AG04450 (cell line): ENCODE measurements around the gene EIF3I. TPM values are rescaled to one million over a fixed set of nuclear protein-coding genes. Genes with fewer than 3 reads are reported as not detected.
"Not testable (repeated sequence)": the region's sequence is repeated elsewhere in the genome, so short reads cannot be mapped to it uniquely, and the experiment has no call there.

Experiments
- CTCF ChIA-PET: fragments of 300-600, 350-600 bp; formaldehyde crosslinking; extraction: SDS; loops from one replicate; lab custom pipeline; 2022; ENCODE audit warnings: antibody characterized with exemption, inconsistent platforms; lab: Charles Lee
- POLR2A ChIA-PET: fragments of 350-600 bp; formaldehyde crosslinking; extraction: SDS; loops from one replicate; lab custom pipeline; 2021; ENCODE audit warnings: antibody characterized with exemption, inconsistent platforms; lab: Yijun Ruan, JAX
- DNase-seq: peaks from one replicate; pipeline ENCODE4 v3.0.0-alpha.2; 2011; ENCODE audit warnings: low read depth, low spot score
- H3K27ac ChIP-seq: one replicate; pipeline ENCODE4 v1.5.1; 2012; ENCODE audit warnings: low read depth, low read length, control low read depth
- H3K27me3 ChIP-seq: one replicate; pipeline ENCODE4 v1.6.0; 2012; ENCODE audit warnings: low read length; ENCODE audit not compliant: control insufficient read depth, insufficient read depth
- H3K4me3 ChIP-seq: 2 replicates; pipeline ENCODE4 v1.5.1; 2011; ENCODE audit warnings: mild to moderate bottlenecking, low read depth, low read length, control low read depth
- H3K9me3 ChIP-seq: 2 replicates; pipeline ENCODE4 v1.5.1; 2012; ENCODE audit warnings: low read length; ENCODE audit not compliant: control insufficient read depth, insufficient read depth
- CTCF ChIP-seq: IDR thresholded peaks from 2 replicates; pipeline ENCODE4 v1.5.1; 2011; ENCODE audit warnings: low read depth, low read length, control low read depth, inconsistent platforms
- polyA plus RNA-seq: library from polyadenylated mRNA; depleted of rRNA; stranded (reverse); fragments of >200 nt; gene quantifications from 2 replicates; pipeline ENCODE4 v1.2.3, GENCODE V29; 2011

Gene EIF3I
- polyA plus RNA-seq, 1 experiment: 357 TPM

DNA sequence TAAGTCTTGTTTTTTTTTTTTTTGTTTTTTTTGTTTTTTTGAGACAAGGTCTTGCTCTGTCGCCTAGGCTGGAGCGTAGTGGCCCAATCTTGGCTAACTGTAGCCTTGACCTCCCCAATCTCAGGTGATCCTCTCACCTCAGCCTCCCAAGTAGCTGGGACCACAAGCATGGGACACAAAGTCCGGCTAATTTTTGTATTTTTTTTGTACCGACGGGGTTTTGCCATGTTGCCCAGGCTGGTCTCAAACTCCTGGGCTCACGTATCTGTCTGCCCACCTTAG is 35.0 kb downstream of the EIF3I start:
- no peak overlapping the region for H3K4me3 ChIP-seq
- no peak for TF ChIP-seq CTCF
- no peaks in the 10 kb centered on the region for H3K27me3 ChIP-seq
- ChIA-PET CTCF (interaction anchor here (2.6 kb wide), 1 partner anchor 9 kb away, joined by 14 read pairs; no protein-coding TSS in a partner anchor), POLR2A (no interaction called here)
- no peak overlapping the region for H3K27ac ChIP-seq
- no peaks in the 10 kb centered on the region for H3K9me3 ChIP-seq
- DNase-seq: no peak

DNA sequence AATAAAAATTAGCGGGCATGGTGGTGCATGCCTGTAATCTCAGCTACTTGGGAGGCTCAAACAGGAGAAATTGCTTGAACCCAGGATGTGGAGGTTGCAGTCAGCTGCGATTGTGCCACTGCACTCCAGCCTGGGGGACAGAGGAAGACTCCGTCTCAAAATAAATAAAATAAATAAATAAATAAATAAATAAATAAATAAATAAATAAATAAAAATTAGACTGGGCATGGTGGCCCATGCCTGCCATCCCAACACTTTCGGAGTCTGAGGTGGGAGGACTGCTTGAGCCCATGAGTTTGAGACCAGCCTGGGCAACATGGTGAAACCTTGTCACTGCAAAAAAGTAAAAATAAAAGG is 41.0 kb downstream of the EIF3I start:
- CTCF ChIA-PET: interaction anchor here (0.9 kb wide), 1 partner anchor 14 kb away, joined by 3 read pairs; no protein-coding TSS in a partner anchor
- H3K27me3 ChIP-seq, POLR2A ChIA-PET, H3K9me3 ChIP-seq, H3K27ac ChIP-seq, H3K4me3 ChIP-seq, DNase-seq: not testable (repeated sequence)

GRCh38 chr1:32263744-32264143 is 41.5 kb downstream of the EIF3I start:
- H3K4me3 ChIP-seq: no peak overlapping the region
- POLR2A ChIA-PET: no interaction called here
- CTCF ChIA-PET: no interaction called here
- DNase-seq: no peak
- no peaks in the 10 kb centered on the region for H3K27me3 ChIP-seq
- no peak for TF ChIP-seq CTCF
- H3K27ac ChIP-seq: no peak overlapping the region
- H3K9me3 ChIP-seq: no peaks in the 10 kb centered on the region

DNA sequence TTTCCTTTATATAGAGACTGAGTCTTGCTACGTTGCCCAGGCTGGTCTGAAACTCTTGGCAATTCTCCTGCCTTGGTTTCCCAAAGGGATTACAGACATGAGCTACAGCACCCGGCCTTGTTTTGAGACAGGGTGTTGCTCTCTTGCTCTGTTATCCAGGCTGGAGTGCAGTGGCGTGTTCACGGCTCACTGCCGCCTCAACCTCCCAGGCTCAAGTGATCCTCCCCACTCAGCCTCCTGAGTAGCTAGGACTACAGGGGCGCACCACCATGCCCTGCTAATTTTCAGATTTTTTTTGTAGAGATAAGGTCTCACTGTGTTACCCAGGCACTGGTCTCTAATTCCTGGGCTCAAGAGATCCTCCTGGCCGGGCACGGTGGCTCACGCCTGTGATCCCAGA is 43.6 kb downstream of the EIF3I start:
- Histone ChIP-seq H3K4me3 (no peak overlapping the region), H3K27ac (no peak overlapping the region), H3K27me3 (no peaks in the 10 kb centered on the region), H3K9me3 (no peaks in the 10 kb centered on the region)
- POLR2A ChIA-PET: no interaction called here
- no peak for TF ChIP-seq CTCF
- CTCF ChIA-PET: interaction anchor here (0.6 kb wide), 2 partner anchors 16 to 254 kb away, joined by 5 to 6 read pairs; no protein-coding TSS in a partner anchor
- DNase-seq: no peak

- ChIA-PET CTCF (no interaction called here), POLR2A (interaction anchor here (0.6 kb wide), 1 partner anchor 385 kb away, joined by 3 read pairs; no protein-coding TSS in a partner anchor)
- TF ChIP-seq CTCF: no peak
- H3K4me3 ChIP-seq: no peak overlapping the region
- no peaks in the 10 kb centered on the region for H3K9me3 ChIP-seq
- H3K27ac ChIP-seq: peak overlapping the region; percentile 73
- no peaks in the 10 kb centered on the region for H3K27me3 ChIP-seq
- DNase-seq: peak; percentile 32
Measured at GRCh38 chr1:32266921-32267591, 44.8 kb downstream of the EIF3I start.
